ENCODE data around the gene TAF15. TPM values are rescaled to one million over a fixed set of nuclear protein-coding genes. Genes with fewer than 3 reads are reported as not detected.

The TAF15 gene
- polyA plus RNA-seq, 1 donor, result 177 TPM

- Histone ChIP-seq H3K9me3 (ENCODE audit: control insufficient read depth, low read depth, low read length) (no peaks in the 10 kb centered on the region), H3K36me3 (ENCODE audit: control insufficient read depth, insufficient read depth, low read length) (no peaks in the 10 kb centered on the region), H3K4me1 (ENCODE audit: control insufficient read depth, insufficient read depth, low read length) (peaks cover 27% of the 10 kb centered on the region), H3K4me3 (ENCODE audit: low read length) (no peak overlapping the region), H3K27ac (ENCODE audit: low read length) (no peak overlapping the region), H3K27me3 (ENCODE audit: control insufficient read depth, insufficient read depth, low read length) (no peaks in the 10 kb centered on the region)
- no CpG with 5 or more reads among the region's 2 CpGs for WGBS (ENCODE audit: insufficient coverage, low lambda C conversion rate)
- DNase-seq, result no peak
Measured at GRCh38 chr17:35784895-35785294, 24.4 kb upstream of the TAF15 start.

DNA sequence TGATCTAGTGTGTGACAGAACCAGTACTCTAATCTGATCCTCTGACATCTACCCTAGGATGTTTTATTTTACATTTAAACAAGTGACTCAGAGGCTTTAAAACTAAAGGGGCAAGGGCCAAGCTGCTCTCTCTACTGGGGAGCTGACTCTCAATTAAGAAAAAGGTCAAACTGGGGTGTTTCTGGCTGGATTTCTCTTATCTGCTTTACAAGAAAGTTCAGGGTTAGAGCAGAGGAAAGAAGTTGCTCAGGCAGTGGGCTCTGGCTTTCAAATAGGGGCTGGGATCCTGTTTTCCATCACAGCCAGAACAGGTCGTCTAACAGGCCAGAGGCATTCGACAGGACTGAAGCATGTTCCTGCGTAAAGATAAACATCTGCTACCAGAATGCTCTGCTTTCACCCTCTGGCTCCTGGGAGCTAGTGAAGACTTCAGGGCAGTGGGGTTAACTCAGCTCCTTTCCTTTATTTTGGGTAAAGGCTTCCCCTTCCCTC lies 22.3 kb upstream of the TAF15 start:
- DNase-seq, result peak in 1 of 2 donors; percentile 39
- WGBS (ENCODE audit: insufficient coverage, low lambda C conversion rate), result no CpG with 5 or more reads among the region's 3 CpGs
- Histone ChIP-seq H3K4me3 (ENCODE audit: low read length) (no peak overlapping the region), H3K4me1 (ENCODE audit: control insufficient read depth, insufficient read depth, low read length) (peaks cover 27% of the 10 kb centered on the region), H3K27me3 (ENCODE audit: control insufficient read depth, insufficient read depth, low read length) (peaks cover under 1% of the 10 kb centered on the region), H3K36me3 (ENCODE audit: control insufficient read depth, insufficient read depth, low read length) (no peaks in the 10 kb centered on the region), H3K9me3 (ENCODE audit: control insufficient read depth, low read depth, low read length) (no peaks in the 10 kb centered on the region), H3K27ac (ENCODE audit: low read length) (peak overlapping the region; percentile 13)

DNA sequence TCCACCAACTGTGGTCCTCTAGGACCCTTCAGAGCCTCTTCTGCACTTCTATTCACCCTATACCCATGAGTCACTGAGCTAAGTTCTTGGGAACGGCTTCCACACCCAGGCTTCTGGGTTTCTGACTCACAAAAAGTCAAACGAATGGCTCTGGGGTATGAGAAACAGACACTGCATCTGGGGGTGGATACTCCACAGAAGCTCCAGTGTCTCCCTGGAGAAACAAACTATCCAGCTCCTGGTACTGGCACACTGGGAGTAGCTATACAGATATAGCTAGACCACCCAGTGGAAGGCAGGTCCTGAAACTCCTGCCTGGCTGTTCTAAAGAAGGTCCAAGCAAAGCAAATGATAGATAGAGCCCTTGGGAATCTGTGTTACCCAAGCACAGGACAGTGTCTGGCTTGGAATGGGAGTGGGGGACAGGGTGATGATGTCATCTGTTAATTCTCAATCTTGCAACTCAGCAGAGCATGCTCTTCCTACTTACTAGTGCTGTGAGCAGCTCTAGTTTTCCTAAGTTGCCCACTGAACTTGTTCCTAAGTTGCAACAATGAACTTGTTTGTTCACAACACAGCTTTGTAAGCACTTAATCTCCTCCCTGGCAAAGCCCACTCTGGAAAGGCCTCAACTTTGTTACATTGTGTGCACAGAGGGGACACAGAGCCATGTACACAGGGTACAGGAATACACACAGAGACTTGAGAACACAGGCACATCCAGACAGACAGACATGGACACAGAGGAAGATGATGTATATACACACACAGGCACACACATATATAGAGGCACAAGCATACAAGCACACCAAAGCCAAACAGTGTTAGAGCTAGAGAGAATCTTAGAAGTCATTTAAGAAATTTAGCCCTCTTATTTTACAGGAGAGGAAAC lies 20.6 kb upstream of the TAF15 start:
- Histone ChIP-seq H3K4me1 (ENCODE audit: control insufficient read depth, insufficient read depth, low read length) (peaks cover 18% of the 10 kb centered on the region), H3K4me3 (ENCODE audit: low read length) (no peak overlapping the region), H3K27me3 (ENCODE audit: control insufficient read depth, insufficient read depth, low read length) (peaks cover 13% of the 10 kb centered on the region), H3K27ac (ENCODE audit: low read length) (no peak overlapping the region), H3K36me3 (ENCODE audit: control insufficient read depth, insufficient read depth, low read length) (no peaks in the 10 kb centered on the region), H3K9me3 (ENCODE audit: control insufficient read depth, low read depth, low read length) (no peaks in the 10 kb centered on the region)
- no CpG with 5 or more reads among the region's 2 CpGs for WGBS (ENCODE audit: insufficient coverage, low lambda C conversion rate)
- DNase-seq, result peak in 1 of 2 donors; percentile 41

- Histone ChIP-seq H3K27me3 (ENCODE audit: control insufficient read depth, insufficient read depth, low read length) (peaks cover 31% of the 10 kb centered on the region), H3K4me1 (ENCODE audit: control insufficient read depth, insufficient read depth, low read length) (peaks cover 15% of the 10 kb centered on the region), H3K36me3 (ENCODE audit: control insufficient read depth, insufficient read depth, low read length) (no peaks in the 10 kb centered on the region), H3K9me3 (ENCODE audit: control insufficient read depth, low read depth, low read length) (no peaks in the 10 kb centered on the region), H3K27ac (ENCODE audit: low read length) (no peak overlapping the region), H3K4me3 (ENCODE audit: low read length) (no peak overlapping the region)
- peak in 1 of 2 donors; percentile 52 for DNase-seq
- WGBS (ENCODE audit: insufficient coverage, low lambda C conversion rate), result no CpG with 5 or more reads among the region's 3 CpGs
Measured at GRCh38 chr17:35790841-35791240, 18.4 kb upstream of the TAF15 start.

GRCh38 chr17:35791681-35792350 lies 17.5 kb upstream of the TAF15 start:
- Histone ChIP-seq H3K27ac (ENCODE audit: low read length) (no peak overlapping the region), H3K27me3 (ENCODE audit: control insufficient read depth, insufficient read depth, low read length) (peaks cover 37% of the 10 kb centered on the region), H3K9me3 (ENCODE audit: control insufficient read depth, low read depth, low read length) (no peaks in the 10 kb centered on the region), H3K36me3 (ENCODE audit: control insufficient read depth, insufficient read depth, low read length) (no peaks in the 10 kb centered on the region), H3K4me1 (ENCODE audit: control insufficient read depth, insufficient read depth, low read length) (peaks cover 15% of the 10 kb centered on the region), H3K4me3 (ENCODE audit: low read length) (no peak overlapping the region)
- no CpG with 5 or more reads among the region's 9 CpGs for WGBS (ENCODE audit: insufficient coverage, low lambda C conversion rate)
- no peak for DNase-seq

- no peak for DNase-seq
- no CpG with 5 or more reads among the region's 3 CpGs for WGBS (ENCODE audit: insufficient coverage, low lambda C conversion rate)
- peaks cover 11% of the 10 kb centered on the region for H3K4me1 ChIP-seq (ENCODE audit: control insufficient read depth, insufficient read depth, low read length)
- no peak overlapping the region for H3K4me3 ChIP-seq (ENCODE audit: low read length)
- no peaks in the 10 kb centered on the region for H3K9me3 ChIP-seq (ENCODE audit: control insufficient read depth, low read depth, low read length)
- H3K27me3 ChIP-seq (ENCODE audit: control insufficient read depth, insufficient read depth, low read length), result peaks cover 51% of the 10 kb centered on the region
- H3K27ac ChIP-seq (ENCODE audit: low read length), result no peak overlapping the region
- H3K36me3 ChIP-seq (ENCODE audit: control insufficient read depth, insufficient read depth, low read length), result no peaks in the 10 kb centered on the region
Measured at GRCh38 chr17:35793257-35793656, 16.0 kb upstream of the TAF15 start.

DNA sequence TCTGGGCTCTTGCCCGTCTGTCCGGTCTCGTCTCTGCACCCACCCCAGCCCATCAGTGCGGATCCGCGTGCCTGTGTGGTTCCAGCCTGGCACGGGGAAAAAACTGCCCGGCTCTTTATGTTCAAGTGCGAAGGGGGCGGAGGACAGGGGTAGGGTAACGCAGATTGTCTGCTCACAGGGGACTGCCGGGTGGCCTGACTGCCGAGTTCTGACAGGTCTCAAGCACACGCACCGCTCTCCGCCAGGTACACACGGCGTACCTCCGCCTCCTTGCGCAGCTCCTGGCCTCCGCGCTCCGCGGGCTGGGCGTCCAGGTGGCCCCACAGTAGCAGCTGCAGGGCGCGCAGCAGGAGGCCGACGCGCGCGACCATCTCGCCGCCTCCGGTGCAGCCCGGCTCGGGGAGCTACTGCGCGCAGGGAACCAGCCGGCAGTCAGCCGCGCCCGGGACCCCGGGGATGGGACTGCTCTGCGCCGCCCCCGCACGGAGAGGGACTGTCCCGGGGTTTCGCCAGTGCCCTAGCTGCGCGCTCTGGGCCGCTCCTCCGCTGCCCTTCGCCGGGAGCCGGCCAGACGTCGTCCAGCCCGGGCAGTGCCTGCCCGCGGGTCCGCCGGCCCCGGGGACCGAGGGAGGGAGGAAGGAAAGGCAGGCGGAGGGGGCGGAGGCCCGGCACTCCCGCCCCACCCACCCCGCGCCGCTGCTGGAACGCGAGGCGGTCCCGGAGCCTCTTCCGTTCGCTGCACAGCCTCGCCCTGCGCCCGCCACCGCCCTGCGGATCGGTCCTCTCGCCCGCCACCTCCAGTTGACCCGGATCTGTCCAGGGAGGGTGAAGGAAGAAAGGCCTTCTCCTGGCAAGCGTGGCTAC lies 14.0 kb upstream of the TAF15 start, which contains the start of gene MMP28:
Gene MMP28 (minus strand): TSS at position 635 of the 864 bp plus-strand sequence. CDS start 264 bp downstream, at position 371.
- Histone ChIP-seq H3K36me3 (ENCODE audit: control insufficient read depth, insufficient read depth, low read length) (no peaks in the 10 kb centered on the region), H3K4me3 (ENCODE audit: low read length) (peak within 1 kb of the TSS; percentile 38), H3K4me1 (ENCODE audit: control insufficient read depth, insufficient read depth, low read length) (peaks cover 11% of the 10 kb centered on the region), H3K27me3 (ENCODE audit: control insufficient read depth, insufficient read depth, low read length) (peaks cover 51% of the 10 kb centered on the region), H3K9me3 (ENCODE audit: control insufficient read depth, low read depth, low read length) (no peaks in the 10 kb centered on the region), H3K27ac (ENCODE audit: low read length) (no peak within 1 kb of the TSS)
- no CpG with 5 or more reads among the region's 89 CpGs for WGBS (ENCODE audit: insufficient coverage, low lambda C conversion rate)
- DNase-seq, result peak in 1 of 2 donors; percentile 63

GRCh38 chr17:35795871-35796265 lies 13.4 kb upstream of the TAF15 start:
- WGBS (ENCODE audit: insufficient coverage, low lambda C conversion rate), result no CpG with 5 or more reads among the region's 8 CpGs

DNA sequence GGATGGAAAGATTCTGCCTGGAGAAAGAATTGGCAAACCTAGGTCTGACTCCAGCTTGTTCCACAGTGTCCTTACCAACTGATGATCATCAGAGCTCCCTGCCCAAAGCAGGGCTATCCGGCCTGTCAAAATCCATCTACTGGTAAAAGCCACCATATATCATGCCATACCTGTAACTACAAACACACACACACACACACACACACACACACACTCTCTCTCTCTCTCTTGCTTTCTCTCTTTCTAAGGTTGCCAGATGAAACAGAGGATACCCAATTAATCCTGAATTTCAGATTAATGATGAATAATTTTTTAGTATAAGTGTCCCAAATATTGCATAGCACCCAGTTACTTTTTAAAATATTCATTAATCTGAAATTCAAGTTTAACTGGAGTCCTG lies 12.3 kb upstream of the TAF15 start:
- H3K27me3 ChIP-seq (ENCODE audit: control insufficient read depth, insufficient read depth, low read length), result peaks cover 51% of the 10 kb centered on the region
- H3K36me3 ChIP-seq (ENCODE audit: control insufficient read depth, insufficient read depth, low read length), result no peaks in the 10 kb centered on the region
- no peaks in the 10 kb centered on the region for H3K9me3 ChIP-seq (ENCODE audit: control insufficient read depth, low read depth, low read length)
- no CpG with 5 or more reads among the region's 1 CpG for WGBS (ENCODE audit: insufficient coverage, low lambda C conversion rate)
- DNase-seq, result no peak
- H3K4me1 ChIP-seq (ENCODE audit: control insufficient read depth, insufficient read depth, low read length), result peaks cover 11% of the 10 kb centered on the region
- no peak overlapping the region for H3K4me3 ChIP-seq (ENCODE audit: low read length)
- no peak overlapping the region for H3K27ac ChIP-seq (ENCODE audit: low read length)

More at GRCh38 chr17:35795871-35796265, 13.4 kb upstream of the TAF15 start:
- no peaks in the 10 kb centered on the region for H3K9me3 ChIP-seq (ENCODE audit: control insufficient read depth, low read depth, low read length)
- no peaks in the 10 kb centered on the region for H3K36me3 ChIP-seq (ENCODE audit: control insufficient read depth, insufficient read depth, low read length)
- DNase-seq, result no peak
- H3K4me3 ChIP-seq (ENCODE audit: low read length), result peak overlapping the region; percentile 38
- no peak overlapping the region for H3K27ac ChIP-seq (ENCODE audit: low read length)
- H3K4me1 ChIP-seq (ENCODE audit: control insufficient read depth, insufficient read depth, low read length), result peaks cover 11% of the 10 kb centered on the region
- peaks cover 51% of the 10 kb centered on the region for H3K27me3 ChIP-seq (ENCODE audit: control insufficient read depth, insufficient read depth, low read length)

DNA sequence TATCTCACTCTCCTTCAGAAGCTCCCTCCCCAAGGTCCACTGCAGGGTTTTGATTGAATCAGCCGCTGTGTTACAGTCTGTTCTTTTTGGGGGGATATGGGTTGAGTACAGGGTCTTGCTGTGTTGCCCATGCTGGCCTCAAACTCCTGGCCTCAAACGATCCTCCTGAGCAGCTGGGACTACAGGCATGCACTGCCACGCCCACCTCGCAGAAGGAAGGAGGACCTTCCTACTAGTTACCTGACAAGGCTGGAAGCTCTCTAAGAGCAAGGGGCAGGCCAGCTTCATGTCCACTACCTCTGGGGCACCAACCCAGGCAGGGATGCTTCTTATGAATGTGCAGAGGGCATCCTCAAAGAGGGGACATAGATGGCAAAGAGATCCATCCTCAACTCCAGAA lies 11.9 kb upstream of the TAF15 start:
- no CpG with 5 or more reads among the region's 4 CpGs for WGBS (ENCODE audit: insufficient coverage, low lambda C conversion rate)
- Histone ChIP-seq H3K9me3 (ENCODE audit: control insufficient read depth, low read depth, low read length) (no peaks in the 10 kb centered on the region), H3K36me3 (ENCODE audit: control insufficient read depth, insufficient read depth, low read length) (no peaks in the 10 kb centered on the region), H3K4me1 (ENCODE audit: control insufficient read depth, insufficient read depth, low read length) (peaks cover 11% of the 10 kb centered on the region), H3K4me3 (ENCODE audit: low read length) (no peak overlapping the region), H3K27ac (ENCODE audit: low read length) (no peak overlapping the region), H3K27me3 (ENCODE audit: control insufficient read depth, insufficient read depth, low read length) (peaks cover 47% of the 10 kb centered on the region)
- DNase-seq, result no peak

All from large intestine (tissue), 3 donors.